Muscle layer of duodenum (tissue), 2 donors: ENCODE results near the gene ADAMTS9.

Experiments used
- H3K27ac ChIP-seq: one replicate; pipeline ENCODE4 v1.7.0; 2013; ENCODE audit warnings: mild to moderate bottlenecking, low read length
- H3K27me3 ChIP-seq: one replicate; pipeline ENCODE4 v1.7.0; 2013; ENCODE audit warnings: low read depth, mild to moderate bottlenecking, control low read depth, low read length
- H3K36me3 ChIP-seq, 2 donors: one replicate each; pipeline ENCODE4 v1.7.0; 2013; ENCODE audit warnings: low read length in 2 of 2, control low read depth in 1 of 2, mild to moderate bottlenecking in 1 of 2; ENCODE audit not compliant: insufficient read depth in 2 of 2, control insufficient read depth in 1 of 2
- H3K4me1 ChIP-seq, 2 donors: one replicate each; pipeline ENCODE4 v1.7.0; 2013; ENCODE audit warnings: low read length in 2 of 2, mild to moderate bottlenecking in 2 of 2, control low read depth in 1 of 2, moderate library complexity in 1 of 2; ENCODE audit not compliant: insufficient read depth in 2 of 2, control insufficient read depth in 1 of 2
- H3K4me3 ChIP-seq, 2 donors: one replicate each; pipeline ENCODE4 v1.7.0; 2013; ENCODE audit warnings: low read length in 2 of 2, low read depth in 1 of 2, mild to moderate bottlenecking in 1 of 2
- H3K9me3 ChIP-seq, 2 donors: one replicate each; pipeline ENCODE4 v1.7.0; 2013; ENCODE audit warnings: low read length in 2 of 2, control low read depth in 1 of 2, mild to moderate bottlenecking in 1 of 2; ENCODE audit not compliant: control insufficient read depth in 1 of 2
- donor health status: healthy.

ADAMTS9 gene

DNA sequence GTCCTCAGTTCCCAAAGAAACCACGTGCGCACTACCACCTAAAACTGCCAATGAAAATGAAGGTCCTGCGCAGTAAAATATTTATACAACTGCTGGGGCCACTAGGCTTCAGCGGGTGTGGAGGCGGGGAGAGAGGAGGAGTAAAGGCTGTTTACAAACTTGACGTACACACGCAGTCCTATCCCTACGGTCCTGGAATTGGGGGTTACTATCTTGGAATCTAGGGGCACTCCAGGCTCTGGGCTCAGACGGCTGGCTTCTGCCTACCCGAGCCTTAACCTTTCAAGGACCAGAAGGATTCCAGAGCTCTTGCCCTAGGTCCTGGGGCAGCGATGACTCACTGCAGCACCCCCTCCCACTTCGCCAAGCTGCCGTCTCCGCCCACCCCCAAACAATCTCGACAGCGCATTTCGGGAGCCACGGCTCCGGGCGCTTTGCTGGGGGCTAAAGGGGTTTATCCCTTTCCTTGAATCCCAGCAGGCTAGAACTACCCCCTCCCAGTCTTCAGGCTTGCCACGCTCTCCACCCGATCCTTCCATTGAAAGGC lies 3.0 kb downstream of the ADAMTS9 start:
- Histone ChIP-seq H3K4me1 (peaks cover 0 to 8% of the 10 kb centered on the region in 2 donors), H3K27ac (peak overlapping the region; percentile 93), H3K36me3 (no peaks in the 10 kb centered on the region), H3K4me3 (peak overlapping the region; percentile 83 to 92), H3K9me3 (no peaks in the 10 kb centered on the region), H3K27me3 (no peaks in the 10 kb centered on the region)

- Histone ChIP-seq H3K27ac (no peak overlapping the region), H3K36me3 (peaks cover 7 to 8% of the 10 kb centered on the region in 2 donors), H3K27me3 (no peaks in the 10 kb centered on the region), H3K9me3 (no peaks in the 10 kb centered on the region), H3K4me3 (no peak overlapping the region), H3K4me1 (peaks cover 0 to 8% of the 10 kb centered on the region in 2 donors)
Observed at GRCh38 chr3:64681827-64682226, 6.0 kb downstream of the ADAMTS9 start.

GRCh38 chr3:64681015-64681414 lies 6.8 kb downstream of the ADAMTS9 start:
- no peaks in the 10 kb centered on the region for H3K9me3 ChIP-seq

DNA sequence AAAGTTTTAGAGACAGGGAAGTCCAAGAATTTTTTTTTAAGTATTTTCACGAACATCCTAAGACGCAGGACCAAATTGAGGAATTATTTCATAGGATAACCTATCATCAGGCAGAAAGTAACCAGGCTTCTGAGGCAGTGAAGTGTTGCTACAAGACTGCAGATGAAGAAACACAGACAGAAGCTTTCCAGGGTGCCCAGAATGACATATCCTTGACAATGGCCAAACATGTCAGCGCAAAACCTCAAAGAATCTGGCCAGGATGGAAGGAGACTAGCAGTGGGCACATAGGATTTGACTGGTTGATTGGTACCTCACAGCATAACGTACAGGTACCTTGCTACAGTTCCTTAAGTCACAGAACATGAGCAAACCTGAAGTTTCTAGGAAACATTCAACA lies 7.5 kb downstream of the ADAMTS9 start:
- Histone ChIP-seq H3K36me3 (peaks cover 7 to 8% of the 10 kb centered on the region in 2 donors), H3K9me3 (no peaks in the 10 kb centered on the region), H3K27me3 (no peaks in the 10 kb centered on the region), H3K4me3 (no peak overlapping the region), H3K27ac (no peak overlapping the region), H3K4me1 (peaks cover 0 to 8% of the 10 kb centered on the region in 2 donors)

More at GRCh38 chr3:64681015-64681414, 6.8 kb downstream of the ADAMTS9 start:
- peaks cover 0 to 8% of the 10 kb centered on the region in 2 donors for H3K4me1 ChIP-seq
- H3K27ac ChIP-seq: no peak overlapping the region
- H3K36me3 ChIP-seq: peaks cover 7 to 8% of the 10 kb centered on the region in 2 donors
- H3K4me3 ChIP-seq: no peak overlapping the region
- no peaks in the 10 kb centered on the region for H3K27me3 ChIP-seq

- Histone ChIP-seq H3K9me3 (no peaks in the 10 kb centered on the region), H3K27me3 (no peaks in the 10 kb centered on the region), H3K27ac (no peak overlapping the region), H3K4me1 (no peaks in the 10 kb centered on the region), H3K36me3 (peaks cover 7 to 8% of the 10 kb centered on the region in 2 donors), H3K4me3 (no peak overlapping the region)
Observed at GRCh38 chr3:64677961-64678716, 9.7 kb downstream of the ADAMTS9 start.

- H3K27ac ChIP-seq: no peak overlapping the region
- H3K4me3 ChIP-seq: no peak overlapping the region
- H3K36me3 ChIP-seq: peaks cover 7 to 8% of the 10 kb centered on the region in 2 donors
- no peaks in the 10 kb centered on the region for H3K9me3 ChIP-seq
- H3K27me3 ChIP-seq: no peaks in the 10 kb centered on the region
- no peaks in the 10 kb centered on the region for H3K4me1 ChIP-seq
Observed at GRCh38 chr3:64676831-64677230, 11.0 kb downstream of the ADAMTS9 start.

- no peaks in the 10 kb centered on the region for H3K4me1 ChIP-seq
- H3K9me3 ChIP-seq: no peaks in the 10 kb centered on the region
- no peaks in the 10 kb centered on the region for H3K27me3 ChIP-seq
- H3K27ac ChIP-seq: no peak overlapping the region
- no peak overlapping the region for H3K4me3 ChIP-seq
- H3K36me3 ChIP-seq: peaks cover 7 to 8% of the 10 kb centered on the region in 2 donors
Observed at GRCh38 chr3:64675687-64676247, 12.0 kb downstream of the ADAMTS9 start.

DNA sequence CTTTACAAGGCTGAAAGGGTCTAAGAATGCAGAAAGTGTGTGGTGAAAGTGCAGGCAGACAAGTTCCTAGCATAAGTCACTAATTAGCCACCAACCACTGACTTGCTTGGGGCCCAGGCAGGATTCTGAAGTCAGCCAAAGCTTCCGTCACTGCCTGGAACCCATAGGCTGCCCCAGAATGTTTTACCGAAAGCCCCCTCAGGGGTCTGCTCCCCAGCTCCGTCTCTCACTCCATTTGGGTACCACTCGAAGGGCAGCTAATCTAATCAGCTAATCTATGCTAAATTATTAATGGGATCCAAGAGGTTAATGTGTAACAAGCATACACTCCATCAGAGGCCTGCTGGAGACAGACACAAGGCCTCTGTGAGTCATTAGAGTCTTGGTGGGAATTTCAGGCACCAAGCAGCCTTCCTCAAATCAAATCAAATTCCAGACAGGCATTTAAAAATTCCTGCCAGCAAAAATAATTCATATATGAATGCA lies 13.2 kb downstream of the ADAMTS9 start:
- no peaks in the 10 kb centered on the region for H3K9me3 ChIP-seq
- no peak overlapping the region for H3K4me3 ChIP-seq
- H3K4me1 ChIP-seq: no peaks in the 10 kb centered on the region
- H3K36me3 ChIP-seq: peaks cover 7 to 8% of the 10 kb centered on the region in 2 donors
- H3K27me3 ChIP-seq: no peaks in the 10 kb centered on the region
- no peak overlapping the region for H3K27ac ChIP-seq

GRCh38 chr3:64673159-64673715 lies 14.6 kb downstream of the ADAMTS9 start:
- Histone ChIP-seq H3K4me3 (no peak overlapping the region), H3K4me1 (peaks cover 0 to 4% of the 10 kb centered on the region in 2 donors), H3K27me3 (no peaks in the 10 kb centered on the region), H3K27ac (no peak overlapping the region), H3K9me3 (no peaks in the 10 kb centered on the region), H3K36me3 (peaks cover 0 to 5% of the 10 kb centered on the region in 2 donors)

GRCh38 chr3:64668582-64669510 lies 19.0 kb downstream of the ADAMTS9 start:
- no peak overlapping the region for H3K27ac ChIP-seq

More at GRCh38 chr3:64668582-64669510, 19.0 kb downstream of the ADAMTS9 start:
- H3K4me1 ChIP-seq: peaks cover 5 to 29% of the 10 kb centered on the region in 2 donors
- no peaks in the 10 kb centered on the region for H3K27me3 ChIP-seq
- H3K9me3 ChIP-seq: no peaks in the 10 kb centered on the region
- H3K36me3 ChIP-seq: no peaks in the 10 kb centered on the region
- no peak overlapping the region for H3K4me3 ChIP-seq
